Measurements from ENCODE around the gene TMEM178B. TPM values are rescaled to one million over a fixed set of nuclear protein-coding genes. Genes with fewer than 3 reads are reported as not detected.

The TMEM178B gene
- total RNA-seq, 1 donor from 2014 or later = 19.7 TPM

- Mint-ChIP-seq H3K9me3 (no peaks in the 10 kb centered on the region), H3K27ac (ENCODE audit: unreplicated experiment) (no peak overlapping the region), H3K4me1 (no peaks in the 10 kb centered on the region), H3K27me3 (ENCODE audit: low read depth) (no peaks in the 10 kb centered on the region), H3K4me3 (no peak overlapping the region), H3K36me3 (ENCODE audit: low read depth) (no peaks in the 10 kb centered on the region)
- no peak for DNase-seq (ENCODE audit: low read depth, low spot score)
- TF ChIP-seq CTCF (conservative IDR thresholded peaks at IDR 0.05) = no peak
Measured at GRCh38 chr7:141483044-141483443, 409.2 kb downstream of the TMEM178B start.

- no peak for TF ChIP-seq CTCF (conservative IDR thresholded peaks at IDR 0.05)
- no peaks in the 10 kb centered on the region for H3K4me1 Mint-ChIP-seq
- H3K27me3 Mint-ChIP-seq (ENCODE audit: low read depth) = no peaks in the 10 kb centered on the region
- H3K27ac Mint-ChIP-seq (ENCODE audit: unreplicated experiment) = no peak overlapping the region
- no peak overlapping the region for H3K4me3 Mint-ChIP-seq
- no peaks in the 10 kb centered on the region for H3K36me3 Mint-ChIP-seq (ENCODE audit: low read depth)
- no peak for DNase-seq (ENCODE audit: low read depth, low spot score)
- no peaks in the 10 kb centered on the region for H3K9me3 Mint-ChIP-seq
Measured at GRCh38 chr7:141484907-141485306, 411.0 kb downstream of the TMEM178B start.

GRCh38 chr7:141486959-141487358, 413.1 kb downstream of the TMEM178B start:
- no peak for DNase-seq (ENCODE audit: low read depth, low spot score)
- no peaks in the 10 kb centered on the region for H3K36me3 Mint-ChIP-seq (ENCODE audit: low read depth)
- H3K4me3 Mint-ChIP-seq = no peak overlapping the region
- H3K27ac Mint-ChIP-seq (ENCODE audit: unreplicated experiment) = no peak overlapping the region
- no peaks in the 10 kb centered on the region for H3K9me3 Mint-ChIP-seq
- TF ChIP-seq CTCF (conservative IDR thresholded peaks at IDR 0.05) = no peak
- H3K4me1 Mint-ChIP-seq = no peaks in the 10 kb centered on the region
- H3K27me3 Mint-ChIP-seq (ENCODE audit: low read depth) = no peaks in the 10 kb centered on the region

- H3K4me1 Mint-ChIP-seq = no peaks in the 10 kb centered on the region
- no peaks in the 10 kb centered on the region for H3K27me3 Mint-ChIP-seq (ENCODE audit: low read depth)
- no peak overlapping the region for H3K27ac Mint-ChIP-seq (ENCODE audit: unreplicated experiment)
- TF ChIP-seq CTCF (conservative IDR thresholded peaks at IDR 0.05) = no peak
- no peak overlapping the region for H3K4me3 Mint-ChIP-seq
- DNase-seq (ENCODE audit: low read depth, low spot score) = no peak
- no peaks in the 10 kb centered on the region for H3K9me3 Mint-ChIP-seq
- H3K36me3 Mint-ChIP-seq (ENCODE audit: low read depth) = no peaks in the 10 kb centered on the region
Measured at GRCh38 chr7:141490474-141490873, 416.6 kb downstream of the TMEM178B start.

GRCh38 chr7:141495057-141495456, 421.2 kb downstream of the TMEM178B start:
- DNase-seq (ENCODE audit: low read depth, low spot score) = no peak
- Mint-ChIP-seq H3K9me3 (no peaks in the 10 kb centered on the region), H3K4me3 (no peak overlapping the region), H3K27me3 (ENCODE audit: low read depth) (no peaks in the 10 kb centered on the region), H3K36me3 (ENCODE audit: low read depth) (no peaks in the 10 kb centered on the region), H3K27ac (ENCODE audit: unreplicated experiment) (no peak overlapping the region), H3K4me1 (peaks cover 10% of the 10 kb centered on the region)
- no peak for TF ChIP-seq CTCF (conservative IDR thresholded peaks at IDR 0.05)

- TF ChIP-seq CTCF (conservative IDR thresholded peaks at IDR 0.05) = no peak
- Mint-ChIP-seq H3K9me3 (no peaks in the 10 kb centered on the region), H3K27me3 (ENCODE audit: low read depth) (peaks cover 6% of the 10 kb centered on the region), H3K27ac (ENCODE audit: unreplicated experiment) (no peak overlapping the region), H3K4me1 (peaks cover 10% of the 10 kb centered on the region), H3K4me3 (no peak overlapping the region), H3K36me3 (ENCODE audit: low read depth) (no peaks in the 10 kb centered on the region)
- no peak for DNase-seq (ENCODE audit: low read depth, low spot score)
Measured at GRCh38 chr7:141497391-141497790, 423.5 kb downstream of the TMEM178B start.
